Measurements from ENCODE around the gene ACACB.

ACACB gene

GRCh38 chr12:109218996-109219395, 102.6 kb downstream of the ACACB start:
- TF ChIP-seq, protein P1, sequence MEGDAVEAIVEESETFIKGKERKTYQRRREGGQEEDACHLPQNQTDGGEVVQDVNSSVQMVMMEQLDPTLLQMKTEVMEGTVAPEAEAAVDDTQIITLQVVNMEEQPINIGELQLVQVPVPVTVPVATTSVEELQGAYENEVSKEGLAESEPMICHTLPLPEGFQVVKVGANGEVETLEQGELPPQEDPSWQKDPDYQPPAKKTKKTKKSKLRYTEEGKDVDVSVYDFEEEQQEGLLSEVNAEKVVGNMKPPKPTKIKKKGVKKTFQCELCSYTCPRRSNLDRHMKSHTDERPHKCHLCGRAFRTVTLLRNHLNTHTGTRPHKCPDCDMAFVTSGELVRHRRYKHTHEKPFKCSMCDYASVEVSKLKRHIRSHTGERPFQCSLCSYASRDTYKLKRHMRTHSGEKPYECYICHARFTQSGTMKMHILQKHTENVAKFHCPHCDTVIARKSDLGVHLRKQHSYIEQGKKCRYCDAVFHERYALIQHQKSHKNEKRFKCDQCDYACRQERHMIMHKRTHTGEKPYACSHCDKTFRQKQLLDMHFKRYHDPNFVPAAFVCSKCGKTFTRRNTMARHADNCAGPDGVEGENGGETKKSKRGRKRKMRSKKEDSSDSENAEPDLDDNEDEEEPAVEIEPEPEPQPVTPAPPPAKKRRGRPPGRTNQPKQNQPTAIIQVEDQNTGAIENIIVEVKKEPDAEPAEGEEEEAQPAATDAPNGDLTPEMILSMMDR (IDR thresholded peaks at IDR 0.05; ENCODE audit: low read length, missing control alignments), result no peak
- no peak for DNase-seq (ENCODE audit: low read depth)
- H3K4me3 ChIP-seq (replicated peaks; ENCODE audit: low read depth, low read length), result no peak overlapping the region

GRCh38 chr12:109219938-109220337, 103.6 kb downstream of the ACACB start:
- no peak for DNase-seq (ENCODE audit: low read depth)
- no peak overlapping the region for H3K4me3 ChIP-seq (replicated peaks; ENCODE audit: low read depth, low read length)
- TF ChIP-seq, protein P1 (IDR thresholded peaks at IDR 0.05; ENCODE audit: low read length, missing control alignments), result no peak

- no peak for DNase-seq (ENCODE audit: low read depth)
- TF ChIP-seq, protein P1 (IDR thresholded peaks at IDR 0.05; ENCODE audit: low read length, missing control alignments), result no peak
These were observed 105.0 kb downstream of the ACACB start for GRCh38 chr12:109221277-109221931.

DNA sequence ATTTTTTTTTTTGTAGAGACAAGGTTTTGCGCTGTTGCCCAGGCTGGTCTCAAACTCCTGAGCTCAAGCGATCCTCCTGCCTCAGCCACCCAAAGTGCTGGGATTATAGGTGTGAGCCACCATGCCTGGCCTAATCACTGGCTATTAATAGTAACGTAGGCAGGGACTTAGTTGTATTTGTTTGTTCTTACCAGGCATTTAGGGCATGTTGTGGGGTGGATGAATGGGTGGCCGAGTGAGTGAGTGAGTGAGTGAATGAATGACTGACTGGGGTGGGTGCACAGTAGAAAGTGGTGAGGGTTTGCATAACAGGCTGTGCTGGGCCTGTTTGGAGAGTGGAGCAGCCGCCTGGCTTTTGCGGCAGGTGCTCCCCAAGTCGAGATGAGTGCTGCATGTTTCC, 105.7 kb downstream of the ACACB start:
- no peak overlapping the region for H3K4me3 ChIP-seq (replicated peaks; ENCODE audit: low read depth, low read length)
- TF ChIP-seq, protein P1 (IDR thresholded peaks at IDR 0.05; ENCODE audit: low read length, missing control alignments), result no peak
- DNase-seq (ENCODE audit: low read depth), result no peak

More at GRCh38 chr12:109221277-109221931, 105.0 kb downstream of the ACACB start:
- H3K4me3 ChIP-seq (replicated peaks; ENCODE audit: low read depth, low read length), result no peak overlapping the region

GRCh38 chr12:109222496-109222895, 106.1 kb downstream of the ACACB start:
- TF ChIP-seq, protein P1 (IDR thresholded peaks at IDR 0.05; ENCODE audit: low read length, missing control alignments), result no peak
- no peak for DNase-seq (ENCODE audit: low read depth)
- no peak overlapping the region for H3K4me3 ChIP-seq (replicated peaks; ENCODE audit: low read depth, low read length)

GRCh38 chr12:109223211-109223610, 106.8 kb downstream of the ACACB start:
- H3K4me3 ChIP-seq (replicated peaks; ENCODE audit: low read depth, low read length), result no peak overlapping the region
- TF ChIP-seq, protein P1 (IDR thresholded peaks at IDR 0.05; ENCODE audit: low read length, missing control alignments), result no peak
- no peak for DNase-seq (ENCODE audit: low read depth)

- H3K4me3 ChIP-seq (replicated peaks; ENCODE audit: low read depth, low read length), result no peak overlapping the region
- no peak for DNase-seq (ENCODE audit: low read depth)
- TF ChIP-seq, protein P1 (IDR thresholded peaks at IDR 0.05; ENCODE audit: low read length, missing control alignments), result no peak
These were observed 107.5 kb downstream of the ACACB start for GRCh38 chr12:109223868-109224267.

Measured in fibroblast of pulmonary artery (primary cell).